GM18507 (cell line): ENCODE results near the gene CUZD1.
"Not testable (repeated sequence)": the region's sequence is repeated elsewhere in the genome, so short reads cannot be mapped to it uniquely, and the experiment has no call there.

ENCODE experiments used
- DNase-seq: peaks from one replicate; pipeline ENCODE4 v3.0.0; 2011; ENCODE audit warnings: low read depth; ENCODE audit not compliant: insufficient read length; ENCODE audit errors: extremely low spot score
- FAIRE-seq: peaks from 2 replicates; lab custom pipeline; 2011; peaks lifted over from hg19 to GRCh38; lab: Jason Lieb, UNC

The CUZD1 gene

GRCh38 chr10:122845783-122846332, at the start of gene CUZD1:
Gene CUZD1, minus strand, starts transcription at chr10:122845857. Its CDS starts 14 bp downstream, at chr10:122845843.
- DNase-seq (no peak), FAIRE-seq (no peak)

GRCh38 chr10:122894261-122894944, 48.7 kb upstream of the CUZD1 start:
- FAIRE-seq (no peak), DNase-seq (no peak)

- FAIRE-seq (no peak), DNase-seq (no peak)
Observed at GRCh38 chr10:122884166-122884565, 38.5 kb upstream of the CUZD1 start.

- FAIRE-seq (no peak), DNase-seq (no peak)
Observed at GRCh38 chr10:122882766-122883165, 37.1 kb upstream of the CUZD1 start.

GRCh38 chr10:122879339-122880273, 33.9 kb upstream of the CUZD1 start, which contains the start of gene FAM24B:
Gene FAM24B, minus strand, starts transcription at chr10:122879581. Its CDS starts 29,066 bp downstream, at chr10:122850515.
- DNase-seq (peak; percentile 75), FAIRE-seq (peak; percentile 92)

- FAIRE-seq = peak; percentile 5
- no peak for DNase-seq
Observed at GRCh38 chr10:122878799-122879338, 33.2 kb upstream of the CUZD1 start.

- DNase-seq = no peak
- no peak for FAIRE-seq
Observed at GRCh38 chr10:122877264-122877663, 31.6 kb upstream of the CUZD1 start.

- DNase-seq (no peak), FAIRE-seq (no peak)
Observed at GRCh38 chr10:122876467-122876855, 30.8 kb upstream of the CUZD1 start.

- DNase-seq = no peak
Observed at GRCh38 chr10:122875843-122876466, 30.3 kb upstream of the CUZD1 start.

GRCh38 chr10:122871947-122872346, 26.3 kb upstream of the CUZD1 start:
- not testable (repeated sequence) for DNase-seq, FAIRE-seq

More at GRCh38 chr10:122875843-122876466, 30.3 kb upstream of the CUZD1 start:
- no peak for FAIRE-seq

- not testable (repeated sequence) for FAIRE-seq, DNase-seq
Observed at GRCh38 chr10:122868768-122869167, 23.1 kb upstream of the CUZD1 start.

- FAIRE-seq, DNase-seq: not testable (repeated sequence)
Observed at GRCh38 chr10:122866757-122867482, 21.3 kb upstream of the CUZD1 start.

- FAIRE-seq (no peak), DNase-seq (no peak)
Observed at GRCh38 chr10:122864901-122865300, 19.2 kb upstream of the CUZD1 start.

GRCh38 chr10:122864194-122864592, 18.5 kb upstream of the CUZD1 start:
- FAIRE-seq (no peak), DNase-seq (no peak)

GRCh38 chr10:122863216-122864193, 17.8 kb upstream of the CUZD1 start:
- DNase-seq (no peak), FAIRE-seq (no peak)

GRCh38 chr10:122861711-122862161, 16.1 kb upstream of the CUZD1 start:
- FAIRE-seq (no peak), DNase-seq (no peak)

GRCh38 chr10:122859527-122859926, 13.9 kb upstream of the CUZD1 start:
- FAIRE-seq = no peak
- DNase-seq = no peak
